ENCODE data around the gene PARL.

GRCh38 chr3:183826448-183827250 is 58.0 kb downstream of the PARL start:
- TF ChIP-seq POLR2AphosphoS5 (IDR thresholded peaks at IDR 0.05; ENCODE audit: low read depth, low read length) (no peak), TAF1 (IDR thresholded peaks at IDR 0.05; ENCODE audit: borderline replicate concordance, low read depth, low read length) (no peak), SMC3 (IDR thresholded peaks at IDR 0.05; ENCODE audit: low read depth, low read length) (no peak), CTCF (IDR thresholded peaks at IDR 0.05) (no peak), TCF12 (IDR thresholded peaks at IDR 0.05) (no peak), ELF1 (IDR thresholded peaks at IDR 0.05) (no peak), CHD2 (IDR thresholded peaks at IDR 0.05; ENCODE audit: low read length, partially characterized antibody) (no peak), RFX5 (IDR thresholded peaks at IDR 0.05; ENCODE audit: low read length) (no peak), REST (IDR thresholded peaks at IDR 0.05; ENCODE audit: low read depth, low read length) (no peak)

Data from SK-N-SH (cell line).